ENCODE measurements around the gene CD300A.

- TF ChIP-seq POLR2A (IDR thresholded peaks at IDR 0.05) (no peak), CTCF (IDR thresholded peaks at IDR 0.05) (no peak)
These were observed 48.3 kb downstream of the CD300A start for GRCh38 chr17:74514632-74515334.
